Activated CD4-positive, CD25-positive, alpha-beta regulatory T cell treated with anti-CD3 and anti-CD28 coated beads, Interleukin-2, amount 50 U/mL, for 24 hours (primary cell): ENCODE measurements around the gene UBE2R2.
"Not testable (repeated sequence)": the region's sequence is repeated elsewhere in the genome, so short reads cannot be mapped to it uniquely, and the experiment has no call there.

Experiments used
- ATAC-seq, 2 donors: fragments of 150-1000 bp; cut with Tn5 transposase; one replicate each; pipeline ENCODE4 v1.10.0; 2021; ENCODE audit warnings: mild to moderate bottlenecking in 1 of 2, moderate library complexity in 1 of 2

Gene UBE2R2

DNA sequence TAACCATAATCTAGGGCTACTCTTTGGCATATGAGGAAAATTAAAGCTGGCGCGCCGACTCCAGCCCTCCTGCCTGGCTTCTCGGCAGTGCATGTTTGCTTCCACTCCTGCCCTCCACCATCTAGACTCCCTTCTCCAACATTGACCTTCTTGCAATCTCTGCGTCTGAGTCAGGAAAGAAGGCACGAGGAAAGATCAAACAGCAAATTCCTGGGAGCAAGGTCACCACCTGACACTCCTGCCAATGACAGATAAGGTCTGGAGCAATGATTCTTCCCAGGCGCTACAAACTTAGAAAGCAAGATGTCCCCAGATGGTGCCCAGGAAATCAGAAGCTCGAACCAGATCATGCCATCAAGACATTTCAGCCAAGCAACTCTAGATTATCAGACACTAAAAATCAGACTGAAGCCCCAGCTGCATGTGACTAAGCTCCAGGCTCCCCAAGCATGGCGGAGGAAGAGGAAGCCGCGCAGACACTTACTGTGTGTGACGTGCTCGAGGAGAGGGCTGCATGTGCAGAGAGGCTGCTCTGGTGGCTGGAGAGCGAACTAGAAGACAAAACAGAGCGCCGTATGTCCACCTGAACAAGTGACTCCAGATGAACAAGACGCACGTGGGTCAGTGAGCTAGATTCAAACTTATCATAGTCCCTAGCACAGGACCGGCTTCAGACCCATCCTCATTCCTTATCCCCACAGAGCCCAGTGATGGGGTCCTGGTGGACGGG, 115.3 kb downstream of the UBE2R2 start:
- no peak for ATAC-seq

DNA sequence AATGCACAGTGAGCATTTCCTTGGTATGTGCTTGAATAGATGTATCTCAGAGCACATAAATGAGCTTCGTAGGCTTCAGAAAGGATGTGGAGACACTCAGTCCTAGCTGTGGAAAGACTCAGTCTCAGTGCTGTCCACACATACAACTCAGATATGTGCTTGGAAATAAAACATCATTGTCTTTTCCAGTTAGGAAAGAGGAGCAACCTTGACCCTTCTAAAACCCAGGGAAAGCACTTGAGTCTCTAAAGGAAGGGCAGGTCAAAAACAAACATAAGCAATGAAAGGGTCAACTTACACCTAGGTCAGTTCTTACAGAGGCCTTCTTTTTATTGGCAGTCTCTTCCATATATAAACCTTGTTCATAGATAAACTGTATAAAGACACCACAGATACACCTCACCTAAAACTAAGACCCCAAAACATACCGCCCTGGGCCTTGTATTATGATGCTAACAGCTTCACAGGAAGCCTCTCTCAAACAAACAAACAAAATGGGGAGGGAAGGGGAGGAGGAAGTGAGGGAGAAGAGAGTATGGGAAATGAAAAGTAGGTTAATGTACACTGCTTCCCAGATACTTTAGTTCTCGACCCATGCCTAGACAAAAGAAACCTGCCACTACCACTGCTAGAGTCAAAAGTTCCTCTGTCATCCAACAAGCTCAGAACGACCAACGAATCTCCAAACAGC, 117.4 kb downstream of the UBE2R2 start:
- no peak for ATAC-seq

DNA sequence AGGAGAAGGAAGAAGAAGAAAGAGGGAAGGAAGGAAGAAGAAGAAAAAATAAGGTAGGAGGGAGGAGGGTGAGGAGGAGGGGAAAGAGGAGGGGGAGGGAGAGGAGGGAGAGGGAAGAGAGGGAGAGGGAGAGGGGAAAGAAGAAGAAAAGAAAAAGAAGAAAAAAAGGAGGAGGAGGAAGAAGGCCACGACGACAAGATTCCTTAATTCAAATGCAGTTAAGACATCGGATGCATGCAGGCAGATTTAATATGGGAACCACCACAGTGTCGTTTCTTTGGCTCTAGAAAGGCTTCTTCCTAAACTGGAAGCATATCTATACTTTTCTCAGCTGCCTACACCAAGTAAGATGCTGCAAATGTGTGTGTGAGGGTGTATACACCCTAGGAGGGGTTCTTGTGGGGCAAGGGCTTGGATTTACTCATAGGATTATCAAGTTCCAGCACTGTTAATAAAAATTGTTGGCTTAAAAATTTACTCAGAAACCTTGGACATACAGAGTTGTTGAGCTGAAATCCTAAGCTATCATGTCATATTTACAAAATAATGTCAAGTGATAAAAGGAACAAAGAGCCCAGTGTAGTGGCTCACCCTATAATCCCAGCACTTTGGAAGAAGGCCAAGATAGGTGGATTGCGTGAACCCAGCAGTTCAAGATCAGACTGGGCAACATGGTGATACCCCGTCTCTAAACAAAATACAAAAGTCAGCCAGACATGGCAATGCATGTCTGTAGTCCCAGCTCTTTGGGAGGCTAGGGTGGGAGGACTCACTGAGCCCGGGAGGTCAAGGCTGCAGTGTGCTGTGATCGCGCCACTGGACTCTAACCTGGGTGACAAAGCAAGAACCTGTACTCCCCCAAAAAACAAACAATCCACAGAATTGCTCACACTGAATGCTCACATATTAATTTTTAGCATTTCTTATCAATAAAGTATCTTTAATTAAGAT, 123.2 kb downstream of the UBE2R2 start:
- no peak for ATAC-seq

- no peak for ATAC-seq
Observed at GRCh38 chr9:33942471-33943083, 125.6 kb downstream of the UBE2R2 start.

- no peak for ATAC-seq
Observed at GRCh38 chr9:33943389-33943788, 126.4 kb downstream of the UBE2R2 start.

- no peak for ATAC-seq
Observed at GRCh38 chr9:33946779-33947535, 130.0 kb downstream of the UBE2R2 start.

DNA sequence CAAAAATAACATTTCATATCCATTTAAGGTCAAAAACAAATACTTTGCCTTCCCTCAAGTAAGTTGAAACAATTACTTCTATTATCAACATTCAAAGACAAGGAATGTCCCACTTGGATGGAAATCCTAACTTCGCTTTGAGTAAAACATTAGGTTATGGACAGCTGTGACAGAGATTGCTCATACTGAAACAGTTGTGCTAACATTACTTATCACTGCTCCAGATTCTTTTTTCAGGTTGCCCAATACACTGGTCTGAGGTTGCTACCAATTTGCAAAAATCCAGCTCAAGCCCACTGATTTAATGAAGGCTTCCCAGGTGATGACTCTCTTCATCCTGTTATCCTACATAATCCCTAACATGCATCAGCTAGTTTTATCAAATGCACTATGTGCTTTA, 133.4 kb downstream of the UBE2R2 start:
- ATAC-seq: no peak

GRCh38 chr9:33952066-33952465, 135.1 kb downstream of the UBE2R2 start:
- ATAC-seq: no peak

GRCh38 chr9:33956544-33956943, 139.6 kb downstream of the UBE2R2 start:
- no peak for ATAC-seq

DNA sequence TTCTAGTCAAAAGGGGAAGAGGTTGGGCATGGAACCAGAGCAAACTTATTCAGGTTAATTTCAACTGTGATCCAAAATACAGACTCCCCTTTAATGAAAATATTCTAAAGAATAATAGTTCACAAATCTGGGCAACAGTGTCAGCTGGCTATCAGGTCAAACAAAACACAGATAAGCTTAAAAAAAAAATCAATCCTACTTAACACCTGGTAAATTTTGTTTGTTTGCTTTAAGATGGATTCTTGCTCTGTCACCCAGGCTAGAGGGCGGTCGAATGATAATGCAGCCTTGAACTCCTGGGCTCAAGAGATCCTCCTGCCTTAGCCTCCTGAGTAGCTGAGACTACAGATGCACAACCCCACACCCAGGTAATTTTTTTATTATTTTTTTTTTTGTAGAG, 142.8 kb downstream of the UBE2R2 start:
- ATAC-seq: no peak

- not testable (repeated sequence) for ATAC-seq
Observed at GRCh38 chr9:33962468-33962867, 145.5 kb downstream of the UBE2R2 start.

DNA sequence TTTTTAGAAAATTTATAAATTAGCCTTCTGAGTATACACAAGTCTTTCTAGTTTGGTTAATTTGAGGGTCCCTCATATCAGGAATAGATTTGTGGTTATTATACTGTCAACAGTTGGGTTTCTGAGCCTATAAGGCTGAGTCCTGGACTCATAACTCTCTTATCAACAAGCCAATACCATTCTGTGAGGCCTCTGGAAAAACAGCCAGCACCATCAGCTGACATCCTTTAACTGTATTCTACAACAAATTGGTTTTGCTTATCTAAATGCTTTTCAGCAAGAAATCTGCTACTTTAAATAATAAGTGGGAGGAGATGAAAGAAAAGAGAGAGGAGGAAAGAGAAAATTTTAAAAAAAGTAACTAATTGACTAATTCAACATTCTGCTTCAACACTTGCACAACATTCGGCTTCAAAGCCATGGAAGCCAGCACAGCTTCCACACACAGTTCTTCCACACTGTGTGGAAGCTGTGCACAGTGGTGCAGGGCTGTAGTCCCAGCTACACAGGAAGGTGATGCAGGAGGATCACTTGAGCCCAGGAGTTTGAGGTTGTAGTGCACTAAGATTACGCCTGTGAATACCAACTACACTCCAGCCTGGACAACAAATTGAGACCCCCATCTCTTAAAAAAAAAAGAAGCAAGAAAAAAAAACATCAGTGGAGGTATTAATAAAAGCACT, 147.3 kb downstream of the UBE2R2 start:
- ATAC-seq: no peak
